Hepatocyte (in vitro differentiated cells): ENCODE results near the gene SLC7A7. TPM values are rescaled to one million over a fixed set of nuclear protein-coding genes. Genes with fewer than 3 reads are reported as not detected.
"Not testable (repeated sequence)": the region's sequence is repeated elsewhere in the genome, so short reads cannot be mapped to it uniquely, and the experiment has no call there.

Source experiments
- DNase-seq: peaks from one replicate; pipeline ENCODE4 v3.0.0-alpha.2; 2016; ENCODE audit warnings: low spot score
- H2AFZ ChIP-seq: fragments of 200-600 bp; sonication (generic); 2 replicates; pipeline ENCODE4 v1.6.0; 2016; ENCODE audit warnings: antibody characterized with exemption, mild to moderate bottlenecking
- H3K27ac ChIP-seq: fragments of 200-600 bp; sonication (generic); 2 replicates; pipeline ENCODE4 v1.5.1; 2016; ENCODE audit warnings: mild to moderate bottlenecking
- H3K27me3 ChIP-seq: fragments of 200-600 bp; sonication (generic); 2 replicates; pipeline ENCODE4 v1.6.1; 2016
- H3K36me3 ChIP-seq: fragments of 200-600 bp; sonication (generic); replicated peaks from 2 replicates; pipeline ENCODE4 v1.5.1; 2016; ENCODE audit warnings: low read depth; ENCODE audit not compliant: insufficient read depth
- H3K4me1 ChIP-seq: fragments of 200-600 bp; sonication (generic); 2 replicates; pipeline ENCODE4 v1.5.1; 2016; ENCODE audit warnings: mild to moderate bottlenecking, moderate library complexity; ENCODE audit not compliant: insufficient read depth
- H3K4me2 ChIP-seq: fragments of 200-600 bp; sonication (generic); 2 replicates; pipeline ENCODE4 v1.6.0; 2016
- H3K4me3 ChIP-seq: fragments of 200-600 bp; sonication (generic); 2 replicates; pipeline ENCODE4 v1.5.1; 2016; ENCODE audit warnings: mild to moderate bottlenecking
- H3K79me2 ChIP-seq: fragments of 200-600 bp; sonication (generic); 2 replicates; pipeline ENCODE4 v1.6.0; 2017; ENCODE audit warnings: mild to moderate bottlenecking
- H3K9me2 ChIP-seq: fragments of 200-600 bp; sonication (generic); replicated peaks from 2 replicates; pipeline ENCODE4 v1.6.0; 2017; ENCODE audit warnings: mild to moderate bottlenecking; ENCODE audit not compliant: insufficient read depth
- H3K9me3 ChIP-seq: fragments of 200-600 bp; sonication (generic); 2 replicates; pipeline ENCODE4 v1.5.1; 2016; ENCODE audit warnings: low read depth, mild to moderate bottlenecking
- H4K20me1 ChIP-seq: fragments of 200-600 bp; sonication (generic); 2 replicates; pipeline ENCODE4 v1.6.0; 2016; ENCODE audit warnings: mild to moderate bottlenecking; ENCODE audit not compliant: insufficient read depth, poor library complexity, severe bottlenecking
- EZH2 ChIP-seq: fragments of 200-600 bp; sonication (generic); IDR thresholded peaks from 2 replicates; pipeline ENCODE4 v1.6.1; 2016; ENCODE audit warnings: antibody characterized with exemption, mild to moderate bottlenecking, borderline replicate concordance
- EZH2phosphoT487 ChIP-seq: fragments of 200-600 bp; sonication (generic); IDR thresholded peaks from one replicate; pipeline ENCODE4 v1.6.1; 2018; ENCODE audit warnings: antibody characterized with exemption, mild to moderate bottlenecking, low read depth, moderate library complexity; ENCODE audit not compliant: unreplicated experiment, severe bottlenecking
- WGBS: methylation state at CpG from one replicate; pipeline ENCODE4 v1.1.6; 2016; ENCODE audit warnings: low lambda C conversion rate; ENCODE audit errors: missing lambda C conversion rate; 5-methylcytosine and 5-hydroxymethylcytosine counted together
- polyA plus RNA-seq: library from polyadenylated mRNA; unstranded; fragments of >200 nt; fragmentation: Nextera tagmentation; extraction: Ambion mirVana; gene quantifications from 2 replicates; pipeline ENCODE4 v1.2.1, GENCODE V29; 2016
- total RNA-seq: library from RNA; depleted of rRNA; stranded (reverse); fragments of >200 nt; gene quantifications from 2 replicates; pipeline ENCODE4 v1.2.3, GENCODE V29; 2014
- TF ChIP-seq, protein P1 (sequence below): fragments of 200-600 bp; sonication (generic); IDR thresholded peaks from 2 replicates; pipeline ENCODE4 v1.5.1; 2016; ENCODE audit warnings: antibody characterized with exemption, mild to moderate bottlenecking; ENCODE audit not compliant: poor library complexity

Gene SLC7A7
- total and polyA plus RNA-seq, 2 experiments from 2014 or later: 206 to 337 TPM

DNA sequence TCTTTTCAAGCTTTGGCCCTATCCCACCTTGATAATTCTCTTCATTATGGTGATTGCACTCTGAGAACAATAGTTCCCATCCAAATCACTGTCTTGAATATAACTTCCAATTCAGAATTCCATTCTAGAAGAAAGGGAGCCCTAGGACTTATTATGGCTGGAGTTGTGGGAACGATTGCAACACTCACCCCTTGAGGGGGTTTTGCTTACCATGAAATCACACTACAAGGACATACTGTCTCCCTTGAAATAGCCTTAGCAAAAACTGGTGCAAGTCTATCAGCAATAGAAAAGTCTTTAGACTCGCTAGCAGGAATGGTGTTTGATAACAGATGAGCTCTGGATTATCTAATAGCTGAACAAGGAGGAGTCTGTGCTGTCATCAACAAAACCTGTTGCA lies 80.1 kb downstream of the SLC7A7 start:
- no peak overlapping the region for H2AFZ ChIP-seq
- H3K9me3 ChIP-seq: no peaks in the 10 kb centered on the region
- TF ChIP-seq EZH2 (no peak), EZH2phosphoT487 (no peak)
- TF ChIP-seq, protein P1, sequence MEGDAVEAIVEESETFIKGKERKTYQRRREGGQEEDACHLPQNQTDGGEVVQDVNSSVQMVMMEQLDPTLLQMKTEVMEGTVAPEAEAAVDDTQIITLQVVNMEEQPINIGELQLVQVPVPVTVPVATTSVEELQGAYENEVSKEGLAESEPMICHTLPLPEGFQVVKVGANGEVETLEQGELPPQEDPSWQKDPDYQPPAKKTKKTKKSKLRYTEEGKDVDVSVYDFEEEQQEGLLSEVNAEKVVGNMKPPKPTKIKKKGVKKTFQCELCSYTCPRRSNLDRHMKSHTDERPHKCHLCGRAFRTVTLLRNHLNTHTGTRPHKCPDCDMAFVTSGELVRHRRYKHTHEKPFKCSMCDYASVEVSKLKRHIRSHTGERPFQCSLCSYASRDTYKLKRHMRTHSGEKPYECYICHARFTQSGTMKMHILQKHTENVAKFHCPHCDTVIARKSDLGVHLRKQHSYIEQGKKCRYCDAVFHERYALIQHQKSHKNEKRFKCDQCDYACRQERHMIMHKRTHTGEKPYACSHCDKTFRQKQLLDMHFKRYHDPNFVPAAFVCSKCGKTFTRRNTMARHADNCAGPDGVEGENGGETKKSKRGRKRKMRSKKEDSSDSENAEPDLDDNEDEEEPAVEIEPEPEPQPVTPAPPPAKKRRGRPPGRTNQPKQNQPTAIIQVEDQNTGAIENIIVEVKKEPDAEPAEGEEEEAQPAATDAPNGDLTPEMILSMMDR: no peak
- no peaks in the 10 kb centered on the region for H3K4me1 ChIP-seq
- no peak for DNase-seq
- H3K4me3 ChIP-seq: no peak overlapping the region
- 65% methylated on average over 2 of the region's 2 CpGs for WGBS
- H3K79me2 ChIP-seq: no peaks in the 10 kb centered on the region
- no peaks in the 10 kb centered on the region for H4K20me1 ChIP-seq
- no peaks in the 10 kb centered on the region for H3K27me3 ChIP-seq
- H3K36me3 ChIP-seq: no peaks in the 10 kb centered on the region
- H3K27ac ChIP-seq: no peak overlapping the region
- no peaks in the 10 kb centered on the region for H3K9me2 ChIP-seq
- no peak overlapping the region for H3K4me2 ChIP-seq

DNA sequence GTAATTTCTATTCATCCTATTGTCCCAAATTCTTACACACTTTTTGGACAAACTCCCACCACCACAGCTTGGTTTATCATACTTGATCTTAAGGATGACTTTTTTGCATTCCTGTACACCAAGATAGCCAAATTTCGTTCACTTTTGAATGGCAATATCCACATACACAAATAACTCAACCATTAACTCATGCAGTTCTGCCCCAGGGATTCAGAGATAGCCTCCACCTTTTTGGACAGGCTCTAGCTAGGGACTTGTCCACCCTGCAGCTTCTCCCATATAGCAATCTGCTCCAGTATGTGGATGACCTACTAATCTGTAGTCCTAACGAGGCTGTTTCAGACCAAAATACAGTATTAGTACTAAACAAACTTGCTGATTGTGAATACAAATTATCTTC lies 81.4 kb downstream of the SLC7A7 start:
- Histone ChIP-seq H3K4me1 (no peaks in the 10 kb centered on the region), H3K27ac (no peak overlapping the region), H3K36me3 (no peaks in the 10 kb centered on the region), H2AFZ (no peak overlapping the region), H3K27me3 (no peaks in the 10 kb centered on the region), H3K9me3 (no peaks in the 10 kb centered on the region), H3K9me2 (no peaks in the 10 kb centered on the region), H3K4me2 (no peak overlapping the region), H3K4me3 (no peak overlapping the region), H4K20me1 (no peaks in the 10 kb centered on the region), H3K79me2 (no peaks in the 10 kb centered on the region)
- DNase-seq: no peak
- 44% methylated on average over 2 of the region's 2 CpGs for WGBS
- TF ChIP-seq, protein P1: no peak
- TF ChIP-seq EZH2phosphoT487: no peak
- no peak for TF ChIP-seq EZH2

DNA sequence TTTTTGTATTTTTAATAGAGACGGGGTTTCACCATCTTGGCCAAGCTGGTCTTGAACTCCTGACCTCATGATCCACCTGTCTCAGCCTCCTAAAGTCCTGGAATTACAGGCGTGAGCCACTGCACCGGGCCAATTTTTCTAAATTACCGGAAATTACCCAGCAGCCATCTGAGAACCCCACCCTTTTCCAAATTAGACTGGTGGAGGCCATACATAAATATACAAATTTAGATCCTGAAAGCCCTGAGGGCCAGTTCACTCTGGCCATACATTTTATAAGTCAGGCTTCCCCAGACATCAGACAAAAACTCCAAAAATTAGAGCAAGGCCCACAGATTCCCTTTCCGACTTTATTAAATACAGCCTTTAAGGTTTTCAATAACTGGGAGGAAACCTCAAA lies 83.2 kb downstream of the SLC7A7 start:
- not testable (repeated sequence) for H3K4me2 ChIP-seq, H2AFZ ChIP-seq, H3K9me2 ChIP-seq, DNase-seq, H3K36me3 ChIP-seq, H3K79me2 ChIP-seq, H3K4me3 ChIP-seq, H4K20me1 ChIP-seq, H3K9me3 ChIP-seq, H3K27me3 ChIP-seq, H3K27ac ChIP-seq, H3K4me1 ChIP-seq
- WGBS: 97% methylated on average over 5 of the region's 5 CpGs

DNA sequence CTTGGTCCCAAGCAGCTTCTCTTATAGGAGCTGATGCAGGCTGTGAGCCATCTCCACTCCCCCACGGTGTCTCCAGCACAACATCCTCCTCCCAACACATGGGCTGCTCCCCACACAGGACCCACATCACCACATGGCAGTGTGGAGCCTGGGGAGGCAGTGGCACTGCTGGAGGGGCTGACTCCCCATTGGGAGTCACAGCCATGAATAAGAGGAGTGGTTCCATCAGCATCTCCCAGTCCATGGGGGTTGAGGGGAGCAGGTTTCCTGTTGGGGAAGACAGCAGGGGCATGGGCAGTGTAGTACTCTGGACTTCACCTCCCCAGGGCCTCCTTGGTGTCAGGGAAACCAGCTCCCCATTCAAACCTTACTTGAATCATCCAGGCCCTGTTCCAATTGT lies 89.2 kb downstream of the SLC7A7 start:
- no peak for DNase-seq
- Histone ChIP-seq H3K27ac (no peak overlapping the region), H3K9me2 (no peaks in the 10 kb centered on the region), H3K27me3 (no peaks in the 10 kb centered on the region), H3K36me3 (no peaks in the 10 kb centered on the region), H3K4me3 (no peak overlapping the region), H3K4me1 (no peaks in the 10 kb centered on the region), H3K79me2 (no peaks in the 10 kb centered on the region), H2AFZ (no peak overlapping the region), H3K9me3 (no peaks in the 10 kb centered on the region), H3K4me2 (no peak overlapping the region), H4K20me1 (no peaks in the 10 kb centered on the region)
- TF ChIP-seq, protein P1: no peak
- no peak for TF ChIP-seq EZH2phosphoT487
- no peak for TF ChIP-seq EZH2
- 89% methylated on average over 1 of the region's 1 CpG for WGBS

DNA sequence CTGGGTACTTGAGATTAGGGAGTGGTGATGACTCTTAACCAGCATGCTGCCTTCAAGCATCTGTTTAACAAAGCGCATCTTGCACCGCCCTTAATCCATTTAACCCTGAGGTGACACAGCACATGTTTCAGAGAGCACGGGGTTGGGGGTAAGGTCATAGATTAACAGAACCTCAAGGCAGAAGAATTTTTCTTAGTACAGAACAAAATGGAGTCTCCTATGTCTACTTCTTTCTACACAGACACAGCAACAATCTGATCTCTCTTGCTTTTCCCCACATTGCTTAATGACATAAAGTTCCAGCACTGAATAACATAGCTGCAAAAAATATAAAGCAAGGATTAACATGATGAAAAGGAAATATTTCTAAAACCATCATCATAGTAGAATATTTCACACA lies 89.9 kb downstream of the SLC7A7 start:
- not testable (repeated sequence) for H3K4me2 ChIP-seq, DNase-seq, H3K27me3 ChIP-seq, H3K9me3 ChIP-seq, H4K20me1 ChIP-seq, H3K9me2 ChIP-seq, H3K4me1 ChIP-seq, H3K36me3 ChIP-seq, H2AFZ ChIP-seq, H3K27ac ChIP-seq, H3K4me3 ChIP-seq, H3K79me2 ChIP-seq
- WGBS: 39% methylated on average over 3 of the region's 3 CpGs

DNA sequence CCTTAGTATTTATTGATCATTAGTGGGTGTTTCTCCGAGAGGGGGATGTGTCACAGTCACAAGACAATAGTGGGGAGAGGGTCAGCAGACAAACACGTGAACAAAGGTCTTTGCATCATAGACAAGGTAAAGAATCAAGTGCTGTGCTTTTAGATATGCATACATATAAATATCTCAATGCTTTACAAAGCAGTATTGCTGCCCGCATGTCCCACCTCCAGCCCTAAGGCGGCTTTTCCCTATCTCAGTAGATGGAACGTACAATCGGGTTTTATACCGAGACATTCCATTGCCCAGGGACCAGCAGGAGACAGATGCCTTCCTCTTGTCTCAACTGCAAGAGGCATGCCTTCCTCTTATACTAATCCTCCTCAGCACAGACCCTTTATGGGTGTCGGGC lies 90.4 kb downstream of the SLC7A7 start:
- H3K27me3 ChIP-seq, H3K4me3 ChIP-seq, H3K27ac ChIP-seq, H3K4me2 ChIP-seq, H3K9me3 ChIP-seq, H3K4me1 ChIP-seq, H2AFZ ChIP-seq, H3K9me2 ChIP-seq, H3K36me3 ChIP-seq, H4K20me1 ChIP-seq, DNase-seq, H3K79me2 ChIP-seq: not testable (repeated sequence)
- 82% methylated on average over 8 of the region's 8 CpGs for WGBS
